GM21390 (cell line): Measurements from ENCODE around the gene ABL2.
"Not testable (repeated sequence)": the region's sequence is repeated elsewhere in the genome, so short reads cannot be mapped to it uniquely, and the experiment has no call there.

Experiments used
- ATAC-seq: cut with Tn5 transposase; IDR thresholded peaks from one replicate; pipeline ENCODE4 v1.9.1; 2021; ENCODE audit not compliant: unreplicated experiment

Gene ABL2

GRCh38 chr1:179137617-179138255 is 91.7 kb downstream of the ABL2 start:
- no peak for ATAC-seq

- ATAC-seq = not testable (repeated sequence)
These were observed 93.8 kb downstream of the ABL2 start for GRCh38 chr1:179135707-179136106.

- ATAC-seq = not testable (repeated sequence)
These were observed 94.3 kb downstream of the ABL2 start for GRCh38 chr1:179135168-179135567.

- ATAC-seq = peak; percentile 97
These were observed 99.6 kb downstream of the ABL2 start for GRCh38 chr1:179129702-179130473.

GRCh38 chr1:179128520-179128919 is 101.0 kb downstream of the ABL2 start:
- no peak for ATAC-seq

DNA sequence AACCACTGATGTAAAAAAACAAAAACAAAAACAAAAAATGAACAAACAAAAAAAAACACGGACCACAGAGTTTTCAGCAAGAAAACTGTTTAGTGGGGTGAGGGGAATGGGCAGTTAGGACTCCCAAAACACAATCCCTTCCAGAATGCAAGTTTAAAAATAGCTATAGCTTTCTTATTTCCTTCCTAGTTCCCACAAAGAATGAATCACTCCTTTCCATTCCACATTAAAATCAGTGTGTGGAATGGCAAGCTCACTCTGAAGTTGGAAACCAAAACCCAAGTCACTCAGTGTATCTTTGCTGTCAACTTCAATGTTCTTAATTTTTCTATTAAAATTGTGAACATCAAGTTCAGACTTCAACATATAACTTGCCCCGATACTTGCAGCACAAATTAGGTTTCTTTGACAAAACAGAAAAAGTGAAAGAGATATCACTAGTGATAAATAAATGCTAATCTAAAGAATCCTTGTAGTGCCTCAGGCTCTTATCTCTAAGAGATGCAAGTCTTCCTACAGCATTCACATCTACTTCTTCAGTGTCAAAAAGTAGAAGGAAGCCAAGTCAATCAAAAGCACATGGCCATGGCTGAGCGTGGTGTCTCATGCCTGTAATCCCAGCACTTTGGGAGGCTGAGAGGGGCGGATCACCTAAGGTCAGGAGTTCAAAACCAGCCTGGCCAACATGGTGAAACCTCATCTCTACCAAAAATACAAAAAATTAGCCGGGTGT is 102.1 kb downstream of the ABL2 start:
- ATAC-seq = no peak

DNA sequence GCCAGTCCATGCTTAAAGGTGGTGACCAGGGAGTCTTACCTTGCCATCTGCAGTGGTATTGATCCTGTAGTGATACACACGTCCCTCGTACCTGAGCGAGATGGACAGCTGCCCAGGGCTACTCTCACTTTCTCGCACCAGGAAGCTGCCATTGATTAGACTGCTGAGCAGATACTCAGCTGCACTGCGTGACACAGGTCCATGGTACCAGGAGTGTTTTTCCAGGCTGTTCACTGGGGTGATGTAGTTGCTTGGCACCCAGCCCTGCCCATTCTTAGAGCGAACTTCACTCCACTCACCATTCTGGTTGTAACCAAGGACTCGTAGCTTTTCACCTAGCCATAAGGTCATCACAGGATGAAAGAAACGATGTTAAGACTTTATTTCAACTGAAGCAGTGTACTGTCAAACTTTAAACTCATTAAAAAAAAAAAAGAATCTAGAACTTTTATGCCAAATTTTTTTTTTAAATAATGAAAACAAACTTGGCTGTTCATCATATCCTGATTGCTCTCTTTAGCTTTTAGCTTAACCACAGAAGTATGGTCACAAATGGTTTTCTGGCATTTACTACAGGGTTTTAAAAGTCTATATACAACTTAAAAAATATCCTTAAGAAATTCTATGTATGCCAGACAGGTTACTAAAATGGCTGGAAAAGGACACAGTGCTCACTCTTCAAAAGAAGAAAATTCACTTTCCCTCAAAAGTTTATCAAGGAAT is 103.0 kb downstream of the ABL2 start:
- ATAC-seq = no peak

DNA sequence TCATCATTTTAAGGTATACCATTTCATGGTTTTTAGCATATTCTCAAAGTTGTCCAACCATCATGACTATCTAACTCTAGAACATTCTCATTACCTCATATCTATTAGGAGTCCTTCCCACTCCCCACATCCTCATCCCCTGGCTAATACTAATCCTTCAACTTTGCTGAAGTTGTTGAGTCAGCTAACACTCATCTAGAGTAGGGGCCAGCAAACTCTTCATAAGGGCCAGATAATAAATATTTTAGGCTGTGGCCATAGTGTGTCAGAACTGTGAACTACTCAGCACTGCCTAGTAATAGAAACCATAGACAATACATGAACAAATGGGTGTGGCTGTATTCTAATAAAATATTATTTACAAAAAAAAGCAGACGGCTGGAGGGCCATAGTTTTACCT is 104.6 kb downstream of the ABL2 start:
- no peak for ATAC-seq

- no peak for ATAC-seq
These were observed 108.1 kb downstream of the ABL2 start for GRCh38 chr1:179121159-179121938.

DNA sequence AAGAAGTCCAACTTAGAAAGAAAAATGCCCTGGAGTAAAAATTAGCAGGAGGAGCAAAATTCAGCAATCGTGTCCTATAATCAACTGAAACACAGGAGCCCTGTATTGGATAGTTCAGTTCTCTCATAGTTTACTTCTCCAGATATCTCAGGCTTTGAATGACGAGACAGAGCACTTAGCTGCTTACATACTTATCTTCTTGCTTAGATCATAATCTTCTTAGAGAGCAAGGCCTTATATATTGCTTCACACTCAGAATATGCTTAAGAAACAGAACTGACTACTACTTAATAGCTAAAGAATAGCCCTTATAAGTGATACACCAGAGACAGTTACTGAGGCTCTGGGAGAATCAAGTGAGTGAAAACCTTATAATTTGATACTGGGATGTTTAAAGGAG is 108.7 kb downstream of the ABL2 start:
- ATAC-seq = no peak

GRCh38 chr1:179119513-179119912 is 110.0 kb downstream of the ABL2 start:
- no peak for ATAC-seq

DNA sequence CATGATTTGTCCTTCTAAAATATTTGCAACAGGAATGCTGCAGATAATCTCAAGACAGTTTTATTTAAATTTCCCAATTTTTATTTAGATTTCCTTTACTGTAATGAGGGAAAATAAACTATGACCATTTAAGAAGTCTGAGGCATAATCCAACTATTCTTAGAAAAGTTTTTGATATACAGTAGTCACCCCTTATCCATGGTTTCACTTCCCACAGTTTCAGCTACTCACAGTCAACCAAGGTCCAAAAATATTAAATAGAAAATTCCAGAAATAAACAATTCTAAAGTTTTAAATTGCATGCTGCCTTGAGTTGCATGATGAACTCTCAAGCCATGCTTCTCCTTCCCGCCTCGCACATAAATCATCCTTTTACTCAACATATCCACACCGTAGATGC is 114.3 kb downstream of the ABL2 start:
- no peak for ATAC-seq

GRCh38 chr1:179108644-179109043 is 120.8 kb downstream of the ABL2 start:
- ATAC-seq = no peak

GRCh38 chr1:179107706-179108629 is 121.5 kb downstream of the ABL2 start:
- no peak for ATAC-seq

DNA sequence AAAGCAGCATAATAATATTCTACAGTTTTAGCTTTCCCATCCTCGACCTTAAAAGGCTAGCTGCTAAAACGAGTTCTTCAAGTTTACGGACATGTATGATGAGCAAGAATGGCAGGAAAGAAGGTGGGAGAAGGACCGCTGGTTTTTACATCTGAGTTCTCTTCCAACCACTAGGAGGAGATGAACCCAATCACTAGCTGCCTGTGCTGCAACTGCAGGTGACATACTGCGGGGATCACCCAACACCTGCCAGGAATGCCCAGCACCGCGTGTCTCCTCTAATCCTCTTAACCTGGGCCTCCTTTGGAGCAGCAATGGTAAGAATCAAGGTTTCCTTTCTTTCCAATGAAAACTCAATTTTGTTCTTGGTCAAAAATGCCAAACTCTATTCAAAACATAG is 124.1 kb downstream of the ABL2 start:
- no peak for ATAC-seq

GRCh38 chr1:179104611-179105250 is 124.7 kb downstream of the ABL2 start:
- no peak for ATAC-seq

GRCh38 chr1:179103999-179104398 is 125.5 kb downstream of the ABL2 start:
- no peak for ATAC-seq

GRCh38 chr1:179101566-179101965 is 127.9 kb downstream of the ABL2 start:
- no peak for ATAC-seq

- ATAC-seq = no peak
These were observed 129.6 kb downstream of the ABL2 start for GRCh38 chr1:179099891-179100290.
